HFF-Myc (cell line): ENCODE measurements around the gene VAMP3.

Source experiments
- DNase-seq: peaks from one replicate; pipeline ENCODE4 v3.0.0-alpha.2; 2011; ENCODE audit warnings: low read depth; ENCODE audit errors: extremely low read depth
- H3K4me3 ChIP-seq: replicated peaks from 2 replicates; pipeline ENCODE4 v1.5.1; 2011; ENCODE audit warnings: low read depth, mild to moderate bottlenecking, control low read depth, low read length
- TF ChIP-seq, protein P1 (sequence below): IDR thresholded peaks from 2 replicates; pipeline ENCODE4 v1.5.1; 2012; ENCODE audit warnings: mild to moderate bottlenecking, low read depth, low read length, control low read depth; ENCODE audit errors: missing control alignments

VAMP3 gene

DNA sequence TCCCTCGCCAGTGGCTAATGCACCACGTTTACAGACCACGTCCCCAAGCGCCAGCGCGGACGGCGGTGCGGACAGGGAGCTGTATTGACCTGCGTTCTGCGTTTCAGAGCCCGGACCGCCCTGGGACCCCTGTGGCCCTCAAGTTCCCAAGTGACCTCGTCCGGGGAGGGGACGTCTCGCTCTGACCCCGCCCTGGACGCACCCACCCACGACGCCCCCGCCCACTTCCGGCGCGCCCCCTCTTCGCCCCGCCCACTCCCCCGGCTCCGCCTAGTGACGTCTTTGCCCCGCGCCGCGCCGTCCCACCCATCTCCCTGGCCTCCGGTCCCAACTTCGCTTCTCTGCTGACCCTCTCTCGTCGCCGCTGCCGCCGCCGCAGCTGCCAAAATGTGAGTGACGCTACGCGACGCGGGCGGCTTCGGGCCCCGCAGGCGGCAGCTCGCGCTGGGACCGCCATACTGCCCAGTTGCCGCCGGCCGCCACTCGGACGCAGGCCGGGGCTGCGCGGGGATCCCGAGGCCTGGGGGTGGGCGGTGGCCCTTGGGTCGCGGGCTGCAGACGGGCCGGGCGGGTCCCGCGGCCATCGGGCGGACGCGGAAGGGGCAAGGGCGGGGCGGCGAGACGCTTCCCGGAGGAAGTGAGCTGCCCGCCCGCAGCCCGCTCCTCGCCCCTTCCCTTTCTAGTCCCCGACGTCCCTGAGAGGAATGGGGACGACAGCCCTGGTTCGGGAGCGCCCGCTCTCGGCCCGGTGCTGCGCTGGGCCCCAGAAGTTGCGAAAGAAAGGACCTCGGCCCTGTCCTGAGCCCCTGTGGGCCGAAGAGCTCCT, at the start of gene VAMP3:
TSS of gene VAMP3 (plus strand) at position 300 of the 826 bp plus-strand sequence. CDS start at position 388, 88 bp downstream.
- TF ChIP-seq, protein P1, sequence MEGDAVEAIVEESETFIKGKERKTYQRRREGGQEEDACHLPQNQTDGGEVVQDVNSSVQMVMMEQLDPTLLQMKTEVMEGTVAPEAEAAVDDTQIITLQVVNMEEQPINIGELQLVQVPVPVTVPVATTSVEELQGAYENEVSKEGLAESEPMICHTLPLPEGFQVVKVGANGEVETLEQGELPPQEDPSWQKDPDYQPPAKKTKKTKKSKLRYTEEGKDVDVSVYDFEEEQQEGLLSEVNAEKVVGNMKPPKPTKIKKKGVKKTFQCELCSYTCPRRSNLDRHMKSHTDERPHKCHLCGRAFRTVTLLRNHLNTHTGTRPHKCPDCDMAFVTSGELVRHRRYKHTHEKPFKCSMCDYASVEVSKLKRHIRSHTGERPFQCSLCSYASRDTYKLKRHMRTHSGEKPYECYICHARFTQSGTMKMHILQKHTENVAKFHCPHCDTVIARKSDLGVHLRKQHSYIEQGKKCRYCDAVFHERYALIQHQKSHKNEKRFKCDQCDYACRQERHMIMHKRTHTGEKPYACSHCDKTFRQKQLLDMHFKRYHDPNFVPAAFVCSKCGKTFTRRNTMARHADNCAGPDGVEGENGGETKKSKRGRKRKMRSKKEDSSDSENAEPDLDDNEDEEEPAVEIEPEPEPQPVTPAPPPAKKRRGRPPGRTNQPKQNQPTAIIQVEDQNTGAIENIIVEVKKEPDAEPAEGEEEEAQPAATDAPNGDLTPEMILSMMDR = no peak
- DNase-seq = peak; percentile 31
- peak within 1 kb of the TSS; percentile 75 for H3K4me3 ChIP-seq

GRCh38 chr1:7721940-7722669, 49.0 kb upstream of the VAMP3 start:
- no peak for DNase-seq
- TF ChIP-seq, protein P1 = no peak
- no peak overlapping the region for H3K4me3 ChIP-seq

GRCh38 chr1:7722670-7723012, 48.5 kb upstream of the VAMP3 start:
- TF ChIP-seq, protein P1 = no peak
- no peak for DNase-seq
- H3K4me3 ChIP-seq = no peak overlapping the region

DNA sequence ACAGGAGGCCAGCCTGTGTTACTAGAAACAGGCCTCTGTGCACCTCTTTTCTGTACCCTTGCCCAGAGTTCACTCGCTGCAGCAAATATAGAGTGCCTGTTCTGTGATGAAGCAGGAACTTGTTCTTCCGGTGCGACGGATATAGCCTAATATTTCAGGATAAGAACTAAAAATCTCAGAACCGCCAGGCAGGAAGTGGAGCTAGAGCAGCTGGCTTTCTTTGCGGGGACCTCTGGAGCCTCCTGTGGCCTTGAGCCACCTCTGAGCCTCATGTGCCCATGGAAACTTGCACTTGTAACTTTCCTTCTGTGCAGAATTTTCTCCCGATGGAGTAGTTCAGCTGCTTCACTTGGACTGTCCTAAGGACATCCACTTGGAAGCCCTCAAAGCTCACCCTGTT, 44.5 kb upstream of the VAMP3 start:
- no peak for DNase-seq
- no peak overlapping the region for H3K4me3 ChIP-seq
- TF ChIP-seq, protein P1 = no peak

DNA sequence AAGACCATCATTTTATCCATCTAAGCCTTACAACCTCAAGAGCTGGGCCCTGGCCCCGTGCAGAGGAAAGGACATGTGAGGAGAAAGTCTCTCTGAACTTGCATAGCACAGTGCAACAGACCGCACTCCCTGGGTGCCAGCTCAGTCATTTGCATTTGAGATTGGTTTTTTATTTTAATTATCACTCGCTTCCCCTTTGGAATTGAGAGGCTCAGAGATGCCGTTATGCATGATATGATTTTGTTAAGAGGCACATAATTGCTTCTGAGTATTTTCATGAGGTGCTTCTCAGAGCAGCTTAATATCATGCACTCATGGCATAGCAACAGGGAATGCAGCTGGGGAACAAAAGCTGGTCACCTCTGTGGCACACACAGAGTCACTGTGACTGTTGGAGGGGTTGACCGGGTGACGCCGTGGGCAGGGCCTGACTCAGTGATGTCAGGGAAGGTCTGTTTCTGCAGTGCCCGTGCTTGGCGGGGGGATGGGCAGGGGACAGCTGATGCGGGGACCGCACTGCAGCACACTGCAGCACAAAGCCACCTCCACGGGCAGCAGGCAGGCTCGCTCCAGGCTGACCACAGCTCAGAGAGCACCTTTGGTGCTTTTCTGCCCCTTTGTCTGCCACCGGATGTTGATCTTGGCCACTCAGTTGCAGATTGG, 43.2 kb upstream of the VAMP3 start:
- TF ChIP-seq, protein P1 = no peak
- DNase-seq = no peak
- H3K4me3 ChIP-seq = no peak overlapping the region

DNA sequence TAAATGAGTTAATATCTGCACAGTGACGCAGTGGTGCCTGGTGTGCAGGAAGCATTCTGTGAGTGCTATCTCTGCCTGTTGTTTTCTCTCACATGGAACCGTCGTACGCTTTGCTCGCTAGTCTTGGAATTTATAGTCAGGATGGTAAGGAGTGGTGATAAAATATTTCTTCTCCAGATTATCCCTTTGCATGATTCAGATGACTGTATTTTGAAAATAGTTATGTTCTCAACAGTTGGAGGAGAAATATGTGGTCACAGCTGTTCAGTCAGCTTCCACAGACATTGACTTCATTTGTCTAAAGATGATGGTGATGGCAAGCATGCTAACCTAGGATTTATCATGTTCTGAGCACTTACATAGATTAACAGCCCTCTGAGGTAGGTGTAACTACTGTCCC, 41.3 kb upstream of the VAMP3 start:
- DNase-seq = no peak
- no peak overlapping the region for H3K4me3 ChIP-seq
- TF ChIP-seq, protein P1 = no peak
